ENCODE data around the gene LTBP2. TPM values are rescaled to one million over a fixed set of nuclear protein-coding genes. Genes with fewer than 3 reads are reported as not detected.

The LTBP2 gene
- total RNA-seq, 1 donor from 2014 or later, result 26.5 TPM

DNA sequence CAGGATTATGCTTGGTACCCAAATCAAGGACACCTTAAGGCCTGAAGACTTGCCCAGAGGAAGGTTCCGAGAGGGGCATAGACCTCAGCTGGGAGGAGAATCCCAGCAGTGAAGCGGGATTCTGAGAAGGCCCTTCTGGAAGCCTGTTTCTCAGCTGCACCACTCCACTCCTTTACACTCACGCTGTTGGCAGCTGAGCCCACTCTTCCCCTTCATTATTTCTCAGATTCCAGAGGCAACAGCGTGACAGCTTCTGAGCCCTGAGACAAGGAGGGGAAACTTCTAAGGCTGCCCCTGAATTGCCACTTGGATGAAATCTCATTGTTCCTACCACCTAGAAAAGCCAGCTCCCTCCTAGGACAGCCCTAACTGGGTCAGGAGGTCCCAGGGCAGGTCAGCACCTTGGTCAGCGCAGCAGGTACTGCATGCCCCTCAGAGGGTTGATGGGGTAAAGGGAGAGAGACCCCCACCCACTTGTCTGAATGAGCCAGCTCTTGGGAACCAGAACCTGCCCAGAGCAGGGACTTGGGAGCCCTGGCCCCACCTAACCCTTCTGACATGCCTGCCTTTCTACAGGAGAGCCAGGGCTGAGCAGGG, 64.6 kb downstream of the LTBP2 start:
- TF ChIP-seq, protein P1, sequence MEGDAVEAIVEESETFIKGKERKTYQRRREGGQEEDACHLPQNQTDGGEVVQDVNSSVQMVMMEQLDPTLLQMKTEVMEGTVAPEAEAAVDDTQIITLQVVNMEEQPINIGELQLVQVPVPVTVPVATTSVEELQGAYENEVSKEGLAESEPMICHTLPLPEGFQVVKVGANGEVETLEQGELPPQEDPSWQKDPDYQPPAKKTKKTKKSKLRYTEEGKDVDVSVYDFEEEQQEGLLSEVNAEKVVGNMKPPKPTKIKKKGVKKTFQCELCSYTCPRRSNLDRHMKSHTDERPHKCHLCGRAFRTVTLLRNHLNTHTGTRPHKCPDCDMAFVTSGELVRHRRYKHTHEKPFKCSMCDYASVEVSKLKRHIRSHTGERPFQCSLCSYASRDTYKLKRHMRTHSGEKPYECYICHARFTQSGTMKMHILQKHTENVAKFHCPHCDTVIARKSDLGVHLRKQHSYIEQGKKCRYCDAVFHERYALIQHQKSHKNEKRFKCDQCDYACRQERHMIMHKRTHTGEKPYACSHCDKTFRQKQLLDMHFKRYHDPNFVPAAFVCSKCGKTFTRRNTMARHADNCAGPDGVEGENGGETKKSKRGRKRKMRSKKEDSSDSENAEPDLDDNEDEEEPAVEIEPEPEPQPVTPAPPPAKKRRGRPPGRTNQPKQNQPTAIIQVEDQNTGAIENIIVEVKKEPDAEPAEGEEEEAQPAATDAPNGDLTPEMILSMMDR (IDR thresholded peaks at IDR 0.05; ENCODE audit: borderline replicate concordance), result no peak
- Histone ChIP-seq H3K4me1 (peaks cover 37% of the 10 kb centered on the region), H3K9me3 (replicated peaks) (no peaks in the 10 kb centered on the region), H3K36me3 (no peaks in the 10 kb centered on the region), H3K27me3 (ENCODE audit: low read depth) (no peaks in the 10 kb centered on the region), H3K27ac (replicated peaks) (no peak overlapping the region), H3K4me3 (no peak overlapping the region)
- intact Hi-C loops (cut with micrococcal nuclease), result no loop called here
- no peak for DNase-seq

DNA sequence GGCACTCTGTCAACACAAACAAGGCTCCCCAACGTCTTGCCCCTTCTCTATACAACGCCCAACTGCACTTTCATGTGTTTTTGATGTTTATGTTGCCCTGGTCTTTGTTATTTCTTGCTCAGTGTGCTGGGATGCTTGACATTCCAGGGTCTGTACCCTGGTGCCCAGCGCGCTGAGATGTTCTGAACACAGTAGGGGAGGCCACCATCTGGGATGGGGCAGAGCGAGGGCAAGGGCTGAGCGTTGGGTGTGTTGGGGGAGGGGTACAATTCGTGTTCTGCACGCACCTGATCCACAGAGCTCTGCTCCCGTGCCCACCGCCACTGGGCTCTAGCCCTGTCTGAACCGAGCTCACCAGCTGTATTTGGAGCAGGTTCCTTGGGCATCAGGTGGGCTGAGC, 65.6 kb downstream of the LTBP2 start:
- Histone ChIP-seq H3K27ac (replicated peaks) (no peak overlapping the region), H3K9me3 (replicated peaks) (no peaks in the 10 kb centered on the region), H3K36me3 (no peaks in the 10 kb centered on the region), H3K27me3 (ENCODE audit: low read depth) (no peaks in the 10 kb centered on the region), H3K4me1 (peaks cover 27% of the 10 kb centered on the region), H3K4me3 (no peak overlapping the region)
- TF ChIP-seq, protein P1 (IDR thresholded peaks at IDR 0.05; ENCODE audit: borderline replicate concordance), result no peak
- intact Hi-C loops (cut with micrococcal nuclease), result no loop called here
- no peak for DNase-seq

DNA sequence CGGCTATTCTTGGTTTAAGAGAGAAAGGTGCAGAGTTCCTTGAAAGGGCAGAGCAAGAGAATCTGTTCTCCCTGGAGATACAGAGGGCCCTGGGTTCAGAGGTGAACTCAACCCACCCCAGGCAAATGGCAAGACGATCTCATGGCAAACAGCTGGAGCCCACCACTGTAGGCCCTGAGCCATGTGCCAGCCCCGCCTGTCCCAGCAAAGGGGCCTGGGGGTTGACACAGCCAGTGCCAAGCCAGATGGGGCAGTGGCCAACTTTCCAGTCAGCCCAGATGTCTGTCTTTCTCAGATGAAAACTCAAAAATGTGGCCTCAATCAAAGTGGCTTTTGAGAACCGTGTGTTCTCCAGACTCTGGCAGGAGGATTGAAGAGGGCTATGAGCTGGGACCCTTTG, 66.7 kb downstream of the LTBP2 start:
- no peaks in the 10 kb centered on the region for H3K27me3 ChIP-seq (ENCODE audit: low read depth)
- peaks cover 24% of the 10 kb centered on the region for H3K4me1 ChIP-seq
- no peaks in the 10 kb centered on the region for H3K9me3 ChIP-seq (replicated peaks)
- intact Hi-C loops (cut with micrococcal nuclease), result no loop called here
- TF ChIP-seq, protein P1 (IDR thresholded peaks at IDR 0.05; ENCODE audit: borderline replicate concordance), result no peak
- no peaks in the 10 kb centered on the region for H3K36me3 ChIP-seq
- H3K4me3 ChIP-seq, result no peak overlapping the region
- no peak for DNase-seq
- no peak overlapping the region for H3K27ac ChIP-seq (replicated peaks)

DNA sequence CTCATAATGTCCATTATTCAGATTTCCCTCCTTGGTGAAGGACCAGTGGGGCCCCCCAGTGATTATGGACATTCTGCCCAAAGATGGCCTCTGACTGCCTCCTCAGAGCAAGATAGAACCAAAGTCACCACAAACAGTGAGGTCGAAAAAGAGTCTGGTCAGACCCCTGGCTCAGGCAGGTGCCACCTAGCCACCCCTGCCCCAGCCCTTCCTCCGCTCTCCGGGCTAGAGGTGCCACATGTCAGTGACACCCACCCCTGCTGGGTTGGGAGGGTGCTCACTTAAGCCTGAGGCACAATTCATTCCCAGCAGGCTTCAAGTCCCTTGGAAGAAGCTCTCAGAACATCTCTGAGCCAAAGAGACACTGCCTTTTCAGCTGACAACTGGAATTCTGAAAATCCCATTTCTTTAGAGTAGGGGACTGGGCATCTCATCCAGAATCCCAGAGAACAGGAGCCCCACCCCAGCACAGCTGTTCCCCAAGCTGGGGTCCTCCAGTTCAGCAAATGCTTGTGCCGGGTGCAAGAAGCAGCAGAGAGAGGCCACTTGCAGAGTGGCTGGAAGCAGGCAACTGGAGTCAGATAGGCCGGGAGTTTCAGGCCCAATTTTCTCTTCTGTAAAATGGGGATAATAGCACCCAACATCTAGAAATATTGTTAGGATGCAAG, 68.1 kb downstream of the LTBP2 start:
- no peak for DNase-seq
- Histone ChIP-seq H3K27ac (replicated peaks) (no peak overlapping the region), H3K4me1 (peaks cover 14% of the 10 kb centered on the region), H3K4me3 (no peak overlapping the region), H3K36me3 (no peaks in the 10 kb centered on the region), H3K27me3 (ENCODE audit: low read depth) (no peaks in the 10 kb centered on the region), H3K9me3 (replicated peaks) (no peaks in the 10 kb centered on the region)
- intact Hi-C loops (cut with micrococcal nuclease), result no loop called here
- TF ChIP-seq, protein P1 (IDR thresholded peaks at IDR 0.05; ENCODE audit: borderline replicate concordance), result no peak

DNA sequence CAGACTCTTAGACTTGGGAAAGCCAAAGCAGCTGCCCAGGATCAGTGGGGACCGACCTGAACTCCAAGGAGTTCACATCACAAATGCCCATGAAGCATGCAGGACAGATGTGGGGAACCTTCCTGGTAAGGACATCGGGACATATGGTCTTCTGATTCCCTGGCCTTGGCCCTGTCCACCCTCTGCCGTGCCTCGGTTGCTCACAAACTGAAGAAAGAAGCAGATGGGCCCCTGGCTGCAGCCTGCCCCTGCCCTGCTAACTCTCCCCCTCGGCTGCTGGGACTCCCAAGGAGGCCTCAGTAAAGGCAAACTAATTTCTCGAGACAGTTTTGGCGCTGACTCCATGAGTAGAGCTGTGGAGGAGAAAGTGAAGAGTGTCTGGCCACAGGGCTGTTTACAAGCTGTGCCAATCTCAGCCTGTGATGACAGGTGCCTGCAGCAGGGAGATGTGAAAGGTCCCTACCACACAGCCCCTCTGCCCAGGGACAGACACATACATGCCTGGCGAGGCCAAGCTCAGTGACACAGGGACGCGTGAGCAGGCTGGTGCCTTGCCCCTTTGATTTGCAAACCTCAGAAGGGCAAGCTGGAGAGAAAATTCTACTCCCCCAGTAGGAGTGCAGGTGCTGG, 69.9 kb downstream of the LTBP2 start:
- Histone ChIP-seq H3K27me3 (ENCODE audit: low read depth) (no peaks in the 10 kb centered on the region), H3K4me1 (no peaks in the 10 kb centered on the region), H3K36me3 (no peaks in the 10 kb centered on the region), H3K27ac (replicated peaks) (no peak overlapping the region), H3K4me3 (no peak overlapping the region), H3K9me3 (replicated peaks) (no peaks in the 10 kb centered on the region)
- DNase-seq, result no peak
- TF ChIP-seq, protein P1 (IDR thresholded peaks at IDR 0.05; ENCODE audit: borderline replicate concordance), result no peak
- intact Hi-C loops (cut with micrococcal nuclease), result no loop called here

Data from left ventricle myocardium inferior (tissue), 1 donor.